ENCODE measurements around the gene HORMAD1. TPM values are rescaled to one million over a fixed set of nuclear protein-coding genes. Genes with fewer than 3 reads are reported as not detected.

The HORMAD1 gene
- total and polyA plus RNA-seq, 2 of the 13 experiments (the other 11 are each of a cell fraction or from before 2014, with no cell fraction given): not detected

GRCh38 chr1:150764617-150765101, 44.0 kb upstream of the HORMAD1 start:
- no peak overlapping the region for H3K27ac ChIP-seq (ENCODE audit: extremely low read length, insufficient read depth, low read length)
- H3K9ac ChIP-seq (ENCODE audit: insufficient read depth, low read depth, low read length): no peak overlapping the region
- peaks cover 25% of the 10 kb centered on the region for H3K4me1 ChIP-seq (ENCODE audit: insufficient read depth, low read length)
- peak; percentile 1 for DNase-seq (ENCODE audit: low spot score)
- no peak overlapping the region for H3K4me3 ChIP-seq (replicated peaks in 1 of 3; ENCODE audit: insufficient read depth in 1 of 3, low read depth in 2 of 3, low read length in 3 of 3)
- intact Hi-C loops (cut with micrococcal nuclease; ENCODE audit: unreplicated experiment) (loop anchor here (10.0 kb wide), 1 partner anchor 50 kb away; no protein-coding TSS in a partner anchor), in situ Hi-C loops (cut with HindIII; ENCODE audit: extremely low pct_ligation_motif_present, low pct_unique_long_range_greater_than_20kb) (no loop called here)
- peak overlapping the region; percentile 57 for H3K4me2 ChIP-seq (ENCODE audit: low read depth, low read length)
- BruUV-seq (replicated peaks): no TSS peak
- no peaks in the 10 kb centered on the region; a peak in 1 of 5 replicates for H3K27me3 ChIP-seq (ENCODE audit: control insufficient read depth in 1 of 2, insufficient read depth in 2 of 2, low read length in 2 of 2)
- no peaks in the 10 kb centered on the region for H3K36me3 ChIP-seq (replicated peaks in 1 of 2; ENCODE audit: control insufficient read depth in 1 of 2, insufficient read depth in 2 of 2, low read length in 2 of 2)
- 14% methylated on average over 2 of the region's 2 CpGs for WGBS (ENCODE audit: low lambda C conversion rate)
- no peaks in the 10 kb centered on the region for H4K20me1 ChIP-seq (ENCODE audit: insufficient read depth, low read length)
- no peak for FAIRE-seq
- peaks cover 6% of the 10 kb centered on the region; the same call in 1 of the 2 replicates for H3K9me3 ChIP-seq (ENCODE audit: low read length)
- ChIA-PET POLR2A (no interaction called here), CTCF (ENCODE audit: low intra/inter-chr PET ratio, low total read pairs) (no interaction called here)
- peak overlapping the region; percentile 93 for H2AFZ ChIP-seq (ENCODE audit: low read length)
- ATAC-seq: no peak
- H3K79me2 ChIP-seq (ENCODE audit: insufficient read depth, low read length): no peaks in the 10 kb centered on the region
- TF ChIP-seq JUND (CRISPR knock-in tag; IDR thresholded peaks at IDR 0.05) (no peak), ZNF451 (CRISPR knock-in tag; IDR thresholded peaks at IDR 0.05) (no peak), SNAPC5 (CRISPR knock-in tag; IDR thresholded peaks at IDR 0.05; ENCODE audit: borderline replicate concordance) (no peak), BCL6 (CRISPR knock-in tag; IDR thresholded peaks at IDR 0.05) (peak; percentile 92), ATF6 (CRISPR knock-in tag; conservative IDR thresholded peaks at IDR 0.05) (no peak), SMARCC2 (IDR thresholded peaks at IDR 0.05) (no peak), GPN1 (CRISPR knock-in tag; IDR thresholded peaks at IDR 0.05; ENCODE audit: borderline replicate concordance) (no peak), ZNF138 (CRISPR knock-in tag; IDR thresholded peaks at IDR 0.05; ENCODE audit: low read depth) (no peak), ATF5 (CRISPR knock-in tag; IDR thresholded peaks at IDR 0.05; ENCODE audit: low read depth) (no peak), BORCS8-MEF2B (CRISPR knock-in tag; IDR thresholded peaks at IDR 0.05) (no peak), NFAT5 (CRISPR knock-in tag; IDR thresholded peaks at IDR 0.05) (no peak), TERF1 (CRISPR knock-in tag; IDR thresholded peaks at IDR 0.05) (no peak), LBX2 (CRISPR knock-in tag; IDR thresholded peaks at IDR 0.05; ENCODE audit: borderline replicate concordance) (no peak), ZBTB42 (CRISPR knock-in tag; IDR thresholded peaks at IDR 0.05) (no peak), ZNF230 (CRISPR knock-in tag; IDR thresholded peaks at IDR 0.05) (no peak), ZFY (CRISPR knock-in tag; IDR thresholded peaks at IDR 0.05) (no peak)

Data from HepG2 (cell line).